T-helper 1 cell (primary cell): ENCODE measurements around the gene BCAR3.

Experiments
- DNase-seq, 5 donors: peaks; one replicate each; pipeline ENCODE4 v3.0.0-alpha.2; 2012 to 2020

Gene BCAR3

DNA sequence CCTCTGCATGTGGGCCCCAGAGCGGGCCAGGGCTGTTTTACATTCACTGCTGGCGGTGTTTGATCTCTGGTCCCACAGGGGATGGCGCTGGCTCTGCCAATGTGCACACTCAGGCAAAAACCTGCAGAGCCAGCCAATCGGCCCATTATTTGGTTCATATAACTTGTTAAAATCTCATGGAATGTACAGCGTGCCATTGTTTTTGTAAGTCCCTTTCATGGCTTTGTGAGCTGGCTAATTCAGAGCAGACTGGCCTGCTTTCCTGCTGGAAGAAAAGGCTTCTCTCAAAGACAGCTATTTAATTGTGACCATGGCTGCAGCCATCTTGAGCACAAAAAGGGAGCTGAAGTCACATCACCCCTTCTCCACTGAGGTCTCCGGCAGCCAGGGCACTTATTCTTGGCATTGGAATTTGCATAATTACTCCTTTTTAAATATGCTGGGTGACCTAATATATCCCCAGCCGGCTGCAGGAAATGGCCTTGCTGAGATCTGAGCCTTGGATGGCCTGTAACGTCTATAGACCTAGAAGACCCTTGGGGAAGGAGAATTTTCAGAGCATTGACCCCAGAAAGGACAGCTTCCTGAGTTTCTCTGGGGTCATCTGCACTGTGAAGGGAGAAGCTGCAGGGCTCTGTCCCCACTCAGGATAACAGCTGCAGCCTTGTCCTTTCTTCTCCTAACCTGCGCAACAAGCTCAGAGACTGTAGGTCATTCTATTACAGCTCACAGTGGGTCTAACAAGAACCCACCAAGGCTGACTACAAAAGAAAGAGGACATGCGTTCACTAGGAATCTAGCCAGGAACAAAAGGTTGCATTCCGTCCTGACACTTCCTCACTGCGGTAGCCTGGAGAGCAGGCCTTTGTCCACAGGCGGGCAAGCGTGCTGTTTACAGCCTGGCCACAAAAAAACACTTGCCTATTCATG is 45.8 kb downstream of the BCAR3 start:
- no peak for DNase-seq

GRCh38 chr1:93633313-93633712 is 48.3 kb downstream of the BCAR3 start:
- DNase-seq, result no peak

GRCh38 chr1:93631626-93632365 is 49.8 kb downstream of the BCAR3 start:
- peak in 1 of 5 donors; percentile 8 for DNase-seq

DNA sequence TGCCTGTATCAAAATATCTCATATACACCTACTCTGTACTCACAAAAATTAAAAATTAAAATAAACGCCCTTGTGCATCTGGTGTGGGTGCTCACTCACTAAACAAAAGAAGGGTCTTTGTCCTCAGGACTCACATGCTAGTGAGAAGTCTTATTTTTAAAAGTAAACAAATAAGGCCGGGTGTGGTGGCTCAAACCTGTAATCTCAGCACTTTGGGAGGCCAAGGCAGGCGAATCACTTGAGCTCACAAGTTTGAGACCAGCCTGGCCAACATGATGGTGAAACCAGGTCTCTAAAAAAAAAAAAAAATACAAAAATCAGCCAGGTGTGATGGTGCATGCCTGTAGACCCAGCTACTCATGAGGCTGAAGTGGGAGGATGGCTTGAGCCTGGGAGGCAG is 51.5 kb downstream of the BCAR3 start:
- DNase-seq, result no peak

GRCh38 chr1:93629101-93630059 is 52.3 kb downstream of the BCAR3 start:
- peak in 4 of 5 donors; percentile 9 to 50 (median 27) for DNase-seq

- DNase-seq, result no peak
Measured at GRCh38 chr1:93628681-93629080, 53.0 kb downstream of the BCAR3 start.

DNA sequence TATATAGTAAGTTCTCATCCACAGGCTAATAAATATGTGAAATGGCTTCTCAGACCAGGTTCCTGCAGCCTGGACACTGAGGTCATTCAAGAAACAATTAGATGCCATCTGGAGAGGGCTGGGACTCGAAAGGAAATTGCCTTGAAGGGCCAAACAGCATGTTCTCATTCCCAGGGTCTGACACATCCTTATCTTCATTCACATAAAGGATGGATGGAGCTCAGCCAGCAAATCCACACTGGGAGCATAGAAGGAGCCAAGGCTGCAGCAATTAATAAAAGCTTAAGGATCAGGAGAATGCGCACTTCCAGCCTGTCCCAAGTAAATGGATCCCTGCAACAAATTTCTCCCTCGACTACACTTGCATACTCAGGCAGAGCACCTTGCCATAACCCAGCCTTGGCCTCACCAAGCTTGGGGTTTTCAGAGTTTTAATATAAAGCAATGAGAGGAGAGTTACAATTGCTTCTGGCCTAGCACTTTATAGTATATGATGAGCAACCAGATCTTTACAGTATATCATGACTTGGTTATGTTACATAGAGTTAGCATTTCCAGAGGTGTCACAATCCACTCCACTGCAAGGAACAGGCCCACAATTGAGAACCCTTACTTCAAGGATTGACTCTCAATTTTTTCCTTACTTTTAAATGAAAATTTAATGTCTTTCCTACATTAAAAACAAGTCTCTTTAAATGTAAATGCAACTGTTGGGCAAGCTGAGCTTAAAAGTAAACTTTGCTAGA is 55.9 kb downstream of the BCAR3 start:
- no peak for DNase-seq

- no peak for DNase-seq
Measured at GRCh38 chr1:93623875-93624274, 57.8 kb downstream of the BCAR3 start.

GRCh38 chr1:93623436-93623835 is 58.2 kb downstream of the BCAR3 start:
- no peak for DNase-seq

- no peak for DNase-seq
Measured at GRCh38 chr1:93621246-93621645, 60.4 kb downstream of the BCAR3 start.

GRCh38 chr1:93620841-93621210 is 60.8 kb downstream of the BCAR3 start:
- no peak for DNase-seq

DNA sequence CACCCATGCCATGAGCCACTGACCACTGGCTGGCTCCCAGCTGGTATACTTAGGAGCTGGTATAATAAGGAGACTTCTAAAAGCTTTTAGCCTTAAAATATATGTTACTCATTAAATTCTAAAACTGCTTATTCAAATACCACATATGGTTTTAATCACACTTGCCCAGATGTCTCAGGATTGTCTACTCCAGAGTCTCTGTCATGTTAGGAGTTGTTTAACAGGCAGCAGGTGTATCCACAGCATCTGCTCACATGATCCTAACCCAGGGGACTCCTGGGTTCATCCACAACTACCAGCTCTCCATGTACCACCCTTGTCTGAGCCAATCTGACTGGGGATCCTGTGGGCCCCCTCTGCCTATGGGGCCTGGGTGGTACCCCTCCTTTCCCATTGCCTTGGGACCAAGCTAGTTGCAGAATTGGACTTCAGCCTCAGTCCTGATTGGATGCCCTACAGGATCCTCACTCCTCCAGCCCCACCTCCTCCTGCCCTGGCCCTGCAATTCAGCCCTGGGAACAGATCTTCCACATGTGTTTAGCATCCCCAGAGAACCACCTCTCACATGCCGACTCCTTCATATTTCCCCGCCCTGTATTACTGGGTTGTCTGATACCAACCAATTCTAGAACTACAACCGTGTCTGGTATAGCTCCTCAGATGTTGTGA is 61.3 kb downstream of the BCAR3 start:
- DNase-seq, result no peak

DNA sequence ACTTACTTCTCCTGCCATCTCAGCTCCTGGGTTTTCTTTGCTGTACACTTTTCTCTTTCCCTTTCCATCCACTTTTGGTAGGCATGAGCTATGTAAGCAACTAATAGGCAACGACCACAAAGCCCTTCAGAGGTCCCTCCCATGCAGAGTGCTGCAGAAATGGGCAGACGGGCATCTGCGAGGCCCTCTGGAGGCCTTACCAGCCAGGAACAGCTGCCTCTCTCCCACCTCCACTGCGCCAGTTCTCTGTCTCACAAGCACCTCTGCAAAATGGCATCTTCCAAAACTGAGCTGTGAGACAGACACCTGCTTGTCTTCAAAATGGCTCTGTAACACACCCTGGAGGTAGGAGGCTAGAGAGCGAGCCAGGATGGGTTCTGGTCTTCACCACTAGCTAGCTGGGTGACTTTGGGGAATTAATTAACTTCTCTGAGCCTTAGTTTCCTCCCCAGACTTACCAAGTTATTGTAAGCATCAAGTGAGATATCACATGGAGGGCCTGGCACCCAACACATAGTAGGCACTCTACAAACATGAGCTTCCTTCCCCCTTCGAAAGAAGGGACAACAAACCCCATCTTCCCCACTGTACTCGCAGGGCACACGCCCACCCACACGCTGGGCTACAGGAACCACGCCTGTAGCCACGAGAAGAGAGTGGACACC is 62.0 kb downstream of the BCAR3 start:
- no peak for DNase-seq

DNA sequence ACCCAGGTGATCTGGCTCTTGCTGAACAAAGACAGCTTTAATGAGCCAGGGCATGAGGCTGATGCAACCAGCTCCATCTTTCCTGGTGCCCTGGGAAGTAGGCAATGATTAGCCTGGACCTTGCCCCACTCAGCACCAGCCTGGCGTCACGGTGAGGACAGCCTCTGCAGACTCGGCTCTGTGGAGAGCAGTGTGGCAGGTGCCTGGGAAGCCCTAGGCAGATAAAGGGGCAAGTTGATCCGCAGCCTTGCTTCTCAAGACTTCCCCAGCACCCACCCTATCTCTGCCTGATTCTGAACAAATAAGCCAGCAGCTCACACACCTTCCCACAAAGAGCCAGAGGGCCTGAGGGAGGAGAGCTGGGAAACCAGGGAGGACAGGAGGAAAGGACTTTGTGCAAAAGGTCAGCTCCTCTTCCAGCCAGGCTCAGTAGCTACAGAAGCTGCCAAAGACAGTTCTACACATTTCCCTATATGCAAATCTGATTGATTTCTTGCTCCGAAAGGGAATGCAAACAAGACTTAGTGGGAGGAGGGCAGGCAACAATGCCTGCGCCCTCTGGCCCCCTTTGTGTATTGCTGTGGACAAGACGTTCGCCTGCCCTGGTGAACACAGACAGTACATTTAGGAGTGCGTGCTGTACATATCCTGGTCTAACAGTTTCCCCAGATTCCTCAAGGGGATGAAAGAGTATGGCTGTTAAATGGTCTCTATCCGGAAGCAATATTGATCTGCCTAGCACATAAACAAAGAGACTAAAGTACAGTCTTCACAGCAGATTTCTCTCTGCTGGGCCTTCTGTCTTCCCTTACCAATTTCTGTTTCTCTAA is 63.8 kb downstream of the BCAR3 start:
- DNase-seq, result no peak

DNA sequence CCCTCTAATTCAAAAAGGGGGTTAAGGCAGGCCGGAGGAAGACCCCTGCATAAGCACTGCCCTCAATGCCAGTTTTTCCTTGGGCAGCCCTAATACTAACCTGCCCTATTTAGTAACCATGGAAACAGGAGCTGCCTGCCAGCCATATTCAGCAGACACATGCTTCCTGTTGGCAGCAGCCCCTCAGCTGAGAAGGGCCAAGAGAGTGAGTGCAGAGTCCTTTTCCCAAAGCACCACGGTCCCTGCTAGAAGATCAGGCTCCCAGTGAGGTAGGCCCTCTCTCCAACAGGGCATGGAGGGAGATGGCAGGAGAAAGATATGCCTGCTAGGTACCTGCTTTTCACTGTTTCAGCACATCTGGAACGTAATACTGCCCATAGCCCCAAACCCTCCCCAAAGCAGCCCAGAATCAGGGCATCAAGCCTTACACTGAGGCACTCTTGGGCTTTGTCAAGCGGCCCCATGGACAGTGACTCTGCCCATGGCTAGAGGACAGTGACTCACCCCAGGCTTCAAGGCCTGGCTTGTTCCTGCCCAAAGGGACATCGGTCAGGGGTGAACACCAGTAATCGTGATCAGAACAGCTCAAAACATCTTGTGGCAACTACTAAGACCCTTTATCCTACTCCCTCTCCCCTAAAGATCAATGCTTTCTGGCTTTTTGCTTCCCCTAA is 64.5 kb downstream of the BCAR3 start:
- DNase-seq, result no peak

DNA sequence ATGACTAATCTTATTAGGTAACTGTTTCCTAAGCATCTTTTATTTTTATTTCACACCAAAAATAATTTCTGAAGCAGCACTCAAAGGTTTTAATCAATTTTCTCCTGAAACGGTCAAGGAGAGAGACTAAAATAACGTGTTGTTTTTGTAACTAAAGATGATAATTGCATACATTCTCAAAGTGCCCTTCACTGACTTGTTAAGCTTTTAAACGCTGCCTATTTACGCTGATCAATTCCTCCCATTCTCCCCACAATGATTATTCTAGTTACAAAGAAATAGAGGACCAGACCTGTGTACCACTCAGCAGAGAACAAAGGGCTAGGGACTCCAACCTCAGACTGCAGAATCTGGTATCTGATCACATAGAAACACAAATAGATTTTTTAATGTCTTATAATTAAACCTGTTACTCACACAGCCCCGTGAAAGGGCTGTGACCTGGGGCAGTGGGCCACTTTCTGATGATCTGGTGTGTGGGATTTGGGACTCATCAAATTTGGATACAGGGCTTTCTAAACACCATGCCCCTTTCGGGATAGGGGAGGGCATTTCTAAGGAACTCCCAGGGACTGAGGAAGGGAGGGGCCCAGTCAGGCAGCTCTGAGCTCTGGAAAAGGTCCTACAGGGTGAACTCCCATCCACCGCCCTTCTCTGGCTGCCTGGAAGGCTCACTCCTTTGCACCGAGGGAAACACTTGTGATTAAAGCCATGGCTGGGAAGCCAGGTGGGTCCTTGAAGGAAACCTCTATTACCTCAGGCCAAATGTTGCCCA is 65.2 kb downstream of the BCAR3 start:
- no peak for DNase-seq

- DNase-seq, result peak in 1 of 5 donors; percentile 45
Measured at GRCh38 chr1:93615582-93616150, 66.0 kb downstream of the BCAR3 start.

DNA sequence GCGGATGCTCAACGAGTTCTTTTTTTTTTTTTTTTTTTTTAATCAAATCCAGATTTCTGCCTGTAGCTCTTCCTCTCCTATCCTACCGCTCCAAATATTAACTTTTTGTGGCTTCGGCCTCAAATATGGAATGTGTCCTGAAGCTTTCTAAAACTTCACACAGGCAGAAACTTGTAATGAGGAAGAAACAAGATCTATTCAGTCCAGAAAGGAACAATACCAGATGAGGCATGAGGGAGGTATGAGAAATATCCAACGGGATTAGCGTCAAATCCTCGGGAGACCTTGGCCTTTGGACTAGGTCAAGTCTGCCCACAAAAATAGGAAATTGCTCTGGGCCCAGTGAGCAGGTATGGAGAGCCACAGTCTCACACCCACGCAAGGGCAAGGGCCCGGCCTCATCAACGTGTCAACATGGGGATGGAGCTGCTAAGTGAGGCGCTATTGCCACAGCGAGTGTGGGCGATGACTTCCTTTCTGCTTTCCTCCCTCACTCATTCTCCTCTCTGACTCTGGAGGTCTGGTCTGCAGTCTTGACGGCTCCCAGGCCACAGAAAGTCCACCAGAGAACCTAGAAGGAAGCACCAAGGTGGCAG is 66.6 kb downstream of the BCAR3 start:
- DNase-seq, result peak in 1 of 5 donors; percentile 40
